NCI-H128 (cell line): ENCODE measurements around the gene ATP2C2.

ENCODE experiments used
- DNase-seq: peaks from one replicate; lab custom pipeline; 2025; ENCODE audit not compliant: unreplicated experiment; lab: John Stamatoyannopoulos, UW

ATP2C2 gene

DNA sequence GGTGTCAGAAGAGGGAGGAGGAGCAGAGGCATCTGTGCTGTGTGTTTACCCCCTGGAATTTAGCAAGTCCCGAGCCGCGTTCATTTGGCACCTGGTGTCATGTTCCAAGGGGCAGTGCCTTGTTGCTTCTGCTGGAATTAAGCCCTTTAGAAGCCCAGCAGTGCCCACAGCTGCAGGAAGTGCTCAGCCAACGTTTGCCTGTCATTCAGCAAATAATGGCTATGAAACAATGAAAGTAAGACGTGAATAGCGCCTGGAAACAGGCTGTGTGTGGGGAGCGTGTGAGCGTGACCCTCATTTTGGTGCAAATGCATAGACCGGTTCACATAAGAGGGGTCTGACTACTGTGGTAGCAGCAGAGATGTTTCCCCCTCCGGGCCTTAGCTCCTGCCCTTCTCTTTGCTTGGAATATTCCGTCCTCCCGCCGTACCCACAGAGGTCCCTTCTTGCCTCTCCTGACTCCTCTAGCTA lies 5.8 kb upstream of the ATP2C2 start:
- no peak for DNase-seq

DNA sequence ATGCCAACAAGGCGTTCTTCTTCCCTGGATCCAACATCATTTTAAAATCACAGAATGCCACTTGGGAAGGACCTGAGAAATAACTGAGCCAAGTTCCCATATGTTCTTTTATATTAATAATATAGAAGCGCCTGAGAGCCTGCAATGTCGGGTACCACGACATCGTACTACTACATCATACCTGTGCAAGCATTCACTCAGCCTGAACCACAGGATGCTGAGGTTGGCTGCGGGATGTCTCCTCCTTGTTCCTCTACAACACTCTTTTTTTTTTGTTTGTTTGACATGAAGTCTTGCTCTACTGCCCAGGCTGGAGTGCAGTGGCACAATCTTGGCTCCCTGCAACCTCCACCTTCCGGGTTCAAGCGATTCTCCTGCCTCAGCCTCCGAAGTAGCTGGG lies 2.1 kb upstream of the ATP2C2 start:
- DNase-seq, result no peak

DNA sequence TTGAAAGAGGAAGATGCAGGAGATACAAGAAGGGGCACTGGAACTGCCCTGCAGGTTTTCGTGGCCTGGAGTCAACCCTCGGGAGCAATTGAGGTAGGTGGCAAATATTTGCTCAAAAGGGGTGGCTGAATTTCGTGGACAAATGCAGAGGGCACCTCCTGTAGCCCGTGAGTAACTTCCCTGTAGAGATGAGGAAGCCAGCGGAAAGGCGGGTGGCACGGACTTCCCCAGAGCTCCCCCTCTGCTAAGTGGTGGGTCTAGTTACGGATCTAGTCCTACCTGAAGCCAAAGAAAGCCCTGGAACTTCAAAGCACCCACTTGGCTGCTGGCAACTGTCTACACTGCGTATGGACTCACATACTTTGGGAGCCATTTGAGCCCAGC lies 1.0 kb upstream of the ATP2C2 start:
- no peak for DNase-seq

DNA sequence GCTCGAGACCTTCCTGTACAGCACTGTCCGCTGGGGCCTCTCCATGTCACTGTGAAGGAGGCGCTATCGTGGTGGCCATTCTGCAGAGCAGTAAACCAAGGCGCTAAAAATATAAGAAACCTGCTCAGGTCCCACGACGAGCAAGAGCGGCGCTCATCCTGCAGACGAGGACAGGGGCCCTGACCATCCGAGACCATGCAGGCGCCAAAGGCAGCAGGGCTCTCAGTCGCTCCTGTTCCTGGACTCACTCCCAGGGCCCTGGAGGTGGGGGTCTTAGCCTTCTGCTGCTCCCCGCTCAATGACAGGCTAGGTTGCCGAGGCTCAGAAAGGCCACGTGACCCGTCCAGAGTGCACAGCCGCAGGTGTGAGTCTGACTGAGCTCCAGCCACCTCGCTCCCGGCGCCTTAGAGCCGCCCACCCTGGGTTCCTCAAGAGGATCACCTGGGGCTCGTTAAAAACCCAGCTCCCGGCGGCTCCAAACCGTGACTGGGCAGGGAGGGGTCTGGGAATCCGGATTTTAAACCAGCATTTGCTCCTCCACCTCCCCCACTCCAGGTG lies 509 bp upstream of the ATP2C2 start:
- no peak for DNase-seq

DNA sequence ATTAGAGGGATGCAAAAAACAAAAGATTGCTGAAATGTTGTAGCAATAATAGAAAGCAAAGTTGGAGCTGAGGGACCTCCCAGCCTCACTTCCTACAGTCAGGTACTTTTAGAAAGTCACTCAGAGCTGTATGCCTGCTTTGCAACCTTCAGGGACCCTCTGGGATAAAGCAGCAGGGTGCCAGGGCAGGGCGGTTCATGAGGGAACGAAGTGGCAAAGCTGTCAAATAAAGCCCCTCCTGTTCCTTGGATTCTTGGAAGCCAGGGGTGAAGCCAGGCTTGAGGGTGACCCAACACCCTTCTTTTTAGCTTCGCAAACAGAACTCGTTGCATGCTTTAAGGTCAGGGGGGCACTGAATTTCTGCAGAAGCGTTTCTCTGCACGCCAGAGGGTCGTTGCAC lies 767 bp downstream of the ATP2C2 start:
- no peak for DNase-seq

DNA sequence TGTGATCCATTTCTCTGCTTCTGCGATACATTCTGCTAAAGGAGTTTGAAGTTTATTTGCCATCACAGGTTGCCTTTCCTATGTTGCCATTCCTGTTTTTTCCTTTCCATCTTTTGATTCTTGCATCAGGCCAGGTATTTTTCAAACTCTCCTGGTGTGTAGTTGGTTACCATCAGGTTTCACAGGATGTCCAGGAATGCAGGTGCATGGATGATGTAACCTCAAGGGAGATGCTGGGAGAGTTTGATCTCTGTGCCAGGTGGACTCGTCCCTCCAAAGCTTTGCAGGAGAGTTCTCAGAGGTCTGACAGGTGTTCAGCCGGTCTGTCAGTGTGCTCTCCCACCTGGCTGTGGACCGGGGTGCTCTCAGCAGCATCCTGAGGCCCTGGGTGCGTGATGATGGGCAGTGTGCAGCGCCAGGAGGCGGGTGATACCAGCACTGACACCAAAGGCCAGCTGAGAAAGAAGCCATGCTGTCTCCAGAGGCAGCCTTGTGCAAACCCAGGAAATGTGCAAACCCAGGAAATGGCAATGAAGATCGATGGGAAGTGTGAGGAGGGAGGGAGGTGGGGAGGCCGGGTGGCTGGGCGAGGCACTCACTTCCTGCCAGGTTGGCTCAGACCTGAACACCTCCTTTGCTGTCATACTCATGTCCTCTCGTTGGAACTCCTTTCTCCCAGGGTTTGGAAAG lies 1.7 kb downstream of the ATP2C2 start:
- DNase-seq, result no peak

DNA sequence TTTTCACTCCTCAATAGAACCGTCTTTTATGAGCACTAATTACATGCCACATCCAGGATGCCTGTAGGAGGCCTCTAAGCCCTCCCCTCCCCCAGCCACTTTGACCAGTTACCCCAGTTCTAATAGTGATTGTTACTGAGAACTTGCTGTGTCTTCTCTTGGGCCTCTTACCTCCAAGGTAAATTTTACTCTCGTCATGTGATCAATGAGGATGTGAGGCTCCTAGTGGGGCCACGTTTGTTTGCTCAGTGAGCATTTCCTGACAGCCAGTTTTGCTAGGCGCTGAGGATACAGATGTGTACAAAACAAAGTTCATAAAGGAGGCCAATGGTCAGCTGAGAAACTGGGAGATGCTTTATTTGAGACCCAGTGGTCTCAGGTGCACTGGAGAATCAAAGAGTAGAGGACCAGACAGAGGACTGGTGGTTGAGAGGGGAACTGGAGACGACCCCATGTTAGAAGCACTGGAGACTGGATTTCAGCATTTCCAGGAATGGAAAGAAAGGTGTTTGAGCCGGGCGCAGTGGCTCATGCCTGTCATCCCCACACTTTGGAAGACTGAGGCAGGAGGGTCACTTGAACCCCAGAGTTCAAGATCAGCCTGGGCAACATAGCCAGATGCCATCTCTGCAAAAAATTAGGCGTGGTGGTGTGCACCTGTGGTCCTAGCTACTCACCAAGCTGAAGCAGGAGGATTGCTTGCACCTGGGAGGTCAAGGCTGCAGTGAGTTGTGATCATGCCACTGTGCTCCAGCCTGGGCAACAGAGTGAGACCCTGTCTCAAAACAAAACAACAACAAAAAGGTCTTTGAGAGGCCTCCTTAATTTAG lies 2.6 kb downstream of the ATP2C2 start:
- no peak for DNase-seq

DNA sequence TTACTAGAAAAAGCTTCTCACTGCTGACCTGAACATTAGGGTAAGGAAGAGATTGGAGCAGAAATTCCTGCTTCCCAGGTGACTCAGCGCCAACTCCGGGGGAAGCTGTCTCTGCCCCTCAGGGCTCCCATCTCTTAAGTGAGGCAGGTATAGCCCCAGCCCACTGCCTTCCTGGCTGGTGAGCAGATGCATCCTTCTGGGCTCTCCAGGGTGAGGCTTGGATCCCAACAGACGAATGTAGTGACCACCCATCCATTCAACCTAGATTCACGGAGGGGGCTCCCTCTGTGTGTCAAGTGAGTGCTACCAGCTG lies 3.2 kb downstream of the ATP2C2 start:
- DNase-seq, result no peak

DNA sequence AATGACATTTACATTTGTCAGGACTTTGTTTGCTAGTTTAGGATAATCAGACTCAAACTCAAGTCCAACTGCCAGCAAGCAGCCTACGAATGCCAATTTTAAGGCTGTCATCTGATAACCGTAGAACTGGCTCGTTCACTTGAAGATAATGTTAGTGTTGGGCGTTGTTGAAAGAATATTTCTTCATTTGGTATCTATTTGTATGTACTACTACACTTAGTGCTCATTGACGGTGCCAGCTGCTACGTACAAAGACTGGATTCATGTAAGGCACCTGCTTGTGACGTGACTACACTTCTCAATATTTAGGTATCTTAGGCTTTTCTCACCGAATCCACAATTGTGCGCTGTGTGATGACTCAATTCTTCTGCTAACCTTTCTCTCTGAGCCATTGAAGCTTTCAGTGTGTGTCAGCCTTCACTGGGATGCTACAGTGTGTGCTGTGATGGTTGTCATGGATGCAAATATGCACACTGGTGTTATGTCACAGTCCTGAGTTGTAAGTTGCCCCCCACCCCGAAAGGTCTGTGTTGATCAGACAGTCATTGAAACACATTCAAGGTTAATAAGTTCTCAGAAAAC lies 5.7 kb downstream of the ATP2C2 start:
- no peak for DNase-seq

DNA sequence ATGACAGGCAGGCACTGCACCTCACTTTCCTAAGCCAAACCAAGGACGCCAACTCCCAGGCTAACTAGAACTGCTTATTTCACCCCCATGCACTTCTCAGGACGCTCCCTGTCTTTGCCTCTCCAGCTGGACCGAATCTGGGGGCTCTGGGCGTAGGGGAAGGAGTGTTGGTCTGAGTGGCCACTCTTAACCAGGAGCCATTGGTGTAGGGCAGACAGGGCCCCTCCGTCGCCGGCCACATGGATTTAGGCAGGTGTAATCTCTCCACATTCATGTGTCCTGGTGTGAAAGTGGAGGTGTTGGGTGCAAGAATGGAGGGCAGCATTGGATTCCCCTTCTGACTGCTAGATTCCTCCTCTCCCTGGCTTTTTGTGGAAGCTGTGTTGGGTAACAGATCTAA lies 9.8 kb downstream of the ATP2C2 start:
- no peak for DNase-seq

DNA sequence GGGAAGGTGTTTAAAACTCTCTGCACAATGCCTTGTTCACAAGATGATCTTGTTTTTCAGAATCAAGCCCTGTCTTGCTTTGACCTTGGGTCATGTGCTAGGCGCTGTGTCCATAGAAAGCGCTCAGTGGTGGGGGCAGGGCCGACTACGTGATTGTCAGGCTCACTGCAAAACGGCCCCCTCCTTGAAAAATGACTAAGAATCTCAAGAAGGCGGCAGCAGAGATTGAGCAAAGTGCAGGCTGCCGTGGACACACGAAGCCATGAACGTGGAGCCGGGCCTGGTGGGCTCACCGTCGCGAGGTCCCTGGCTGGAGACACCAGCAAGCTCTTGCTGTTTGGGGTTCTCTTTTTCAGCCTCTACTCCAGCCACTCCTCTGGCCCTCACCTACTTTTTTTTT lies 10.2 kb downstream of the ATP2C2 start:
- DNase-seq, result no peak

DNA sequence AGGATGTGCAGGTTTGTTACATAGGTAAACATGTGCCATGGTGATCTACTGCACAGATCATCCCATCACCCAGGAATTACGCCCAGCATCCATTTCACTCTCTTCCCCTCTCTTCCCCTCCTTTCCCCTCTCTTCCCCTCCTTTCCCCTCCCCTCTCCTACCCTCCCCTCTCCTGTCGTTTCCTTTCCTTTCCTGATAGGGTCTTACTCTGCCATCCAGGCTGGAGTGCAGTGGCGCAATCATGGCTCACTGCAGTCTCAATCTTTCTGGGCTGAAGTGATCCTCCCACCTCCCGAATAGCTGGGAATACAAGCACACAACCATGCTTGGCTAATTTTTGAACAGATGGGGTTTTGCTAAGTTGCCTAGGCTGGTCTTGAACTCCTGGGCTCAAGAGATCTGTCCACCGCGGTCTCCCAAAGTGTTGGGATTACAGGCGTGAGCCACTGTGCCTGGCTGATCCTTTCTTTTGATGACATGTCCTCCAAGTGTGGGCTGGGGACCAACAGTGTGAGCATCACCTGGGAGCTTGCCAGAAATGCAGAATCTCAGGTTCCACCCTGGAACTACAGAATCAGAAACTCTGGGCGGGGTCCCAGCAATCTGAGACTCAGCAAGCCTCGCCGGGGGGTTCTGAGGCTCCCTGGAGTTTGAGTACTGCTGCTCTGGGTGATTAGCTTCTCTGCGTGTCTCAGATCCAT lies 10.8 kb downstream of the ATP2C2 start:
- DNase-seq, result no peak

DNA sequence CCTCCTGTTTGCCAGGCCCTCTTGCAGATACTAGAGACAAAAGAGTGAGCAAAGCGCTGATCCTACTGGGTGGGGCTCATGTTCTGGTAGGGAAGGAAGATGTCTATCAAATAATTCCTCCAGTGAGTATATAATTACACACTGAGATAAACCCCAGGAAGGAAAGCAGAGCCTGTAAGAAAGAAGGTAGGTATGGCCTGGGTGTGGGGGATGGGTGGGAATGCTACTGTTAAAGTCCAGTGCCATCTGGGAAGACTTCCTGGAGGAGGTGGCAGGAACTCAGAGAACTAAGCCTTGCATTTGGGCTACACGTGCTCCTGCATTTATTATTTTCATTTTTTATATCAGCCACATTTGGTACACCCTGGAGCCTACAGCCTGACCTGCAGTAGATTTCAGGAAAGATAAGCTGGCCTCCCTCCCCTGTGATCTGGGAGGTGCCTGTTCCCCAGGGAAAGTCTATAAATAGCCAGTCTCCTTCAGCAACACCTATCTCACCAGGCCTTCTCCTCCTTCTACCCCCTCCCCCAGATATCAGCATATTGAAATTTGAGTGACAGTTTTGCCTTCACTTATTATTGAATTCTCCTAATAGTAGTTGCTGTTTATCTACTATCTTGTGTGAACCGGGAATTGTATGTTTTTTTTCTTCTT lies 11.5 kb downstream of the ATP2C2 start:
- DNase-seq, result no peak

DNA sequence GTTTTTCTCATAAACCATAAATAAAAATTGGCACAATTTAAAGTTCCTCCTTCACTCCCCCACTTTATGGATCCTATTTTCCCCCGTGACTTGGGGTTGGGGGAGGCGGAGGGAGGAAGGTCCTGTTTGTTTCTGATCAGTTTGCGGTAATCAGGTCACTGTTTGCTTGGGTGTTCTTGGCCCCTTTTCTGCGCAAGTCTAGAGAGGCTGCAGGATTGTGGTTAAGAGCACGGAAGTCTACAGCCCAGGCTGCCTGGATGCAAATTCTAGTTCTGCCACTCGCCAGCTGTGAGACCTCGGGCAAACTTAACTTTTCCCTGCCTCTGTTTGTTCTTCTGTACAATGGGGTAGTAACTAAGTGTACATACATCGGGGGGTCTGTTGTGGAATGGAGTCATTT lies 12.1 kb downstream of the ATP2C2 start:
- no peak for DNase-seq

DNA sequence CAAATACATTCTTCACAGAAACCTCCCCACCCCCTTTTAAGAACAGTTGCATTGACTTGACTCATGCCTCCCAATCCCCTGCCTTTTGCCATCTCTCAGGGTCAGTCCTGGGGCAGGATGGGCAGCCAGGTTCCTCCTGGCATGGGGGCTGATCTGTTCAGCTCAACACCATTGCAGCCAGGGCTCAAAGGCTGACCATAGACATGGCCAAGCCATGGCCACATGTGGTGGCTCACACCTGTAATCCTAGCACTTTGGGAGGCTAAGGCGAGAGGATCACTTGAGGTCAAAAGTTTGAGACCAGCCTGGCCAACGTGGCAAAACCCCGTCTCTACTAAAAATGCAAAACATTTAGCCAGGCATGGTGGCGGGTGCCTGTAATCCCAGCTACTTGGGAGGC lies 14.1 kb downstream of the ATP2C2 start:
- no peak for DNase-seq

DNA sequence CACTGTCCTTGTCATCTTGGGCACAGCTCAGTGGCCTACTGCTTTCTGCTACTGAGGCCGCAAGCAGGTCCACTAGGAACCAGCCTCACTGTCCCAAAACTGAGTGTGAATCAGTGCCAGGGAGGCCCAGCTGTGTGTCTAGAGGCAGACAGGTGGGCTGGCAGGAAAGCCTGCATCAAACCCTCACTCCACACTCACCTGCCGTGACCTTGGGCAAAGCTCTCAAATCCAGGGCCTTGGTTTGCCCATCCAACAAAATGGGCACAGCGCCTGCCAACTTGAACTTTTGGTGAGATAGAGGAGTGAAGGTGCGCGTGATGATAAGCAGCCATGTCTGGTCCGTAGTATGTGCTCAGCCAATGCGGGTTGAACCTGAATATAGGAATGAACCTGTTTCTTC lies 14.8 kb downstream of the ATP2C2 start:
- DNase-seq, result no peak

DNA sequence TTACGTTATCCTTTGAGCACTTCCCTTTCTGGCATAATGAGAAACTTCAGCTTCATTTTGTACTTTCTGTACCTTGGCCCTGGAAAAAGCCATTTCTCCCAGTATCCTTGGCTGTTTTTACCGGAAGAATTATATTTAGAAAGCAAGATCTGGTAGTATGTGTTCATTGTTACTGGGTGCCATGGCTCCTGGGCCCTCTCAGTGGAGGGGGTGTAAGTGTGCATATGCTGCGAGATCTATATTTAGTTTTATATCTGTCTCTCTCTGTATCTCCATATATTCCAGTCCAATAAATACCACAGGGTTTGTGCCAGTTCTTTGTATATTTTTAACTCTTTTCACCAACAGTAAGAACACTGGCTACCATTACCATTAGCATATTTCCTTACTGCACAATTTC lies 17.7 kb downstream of the ATP2C2 start:
- no peak for DNase-seq

DNA sequence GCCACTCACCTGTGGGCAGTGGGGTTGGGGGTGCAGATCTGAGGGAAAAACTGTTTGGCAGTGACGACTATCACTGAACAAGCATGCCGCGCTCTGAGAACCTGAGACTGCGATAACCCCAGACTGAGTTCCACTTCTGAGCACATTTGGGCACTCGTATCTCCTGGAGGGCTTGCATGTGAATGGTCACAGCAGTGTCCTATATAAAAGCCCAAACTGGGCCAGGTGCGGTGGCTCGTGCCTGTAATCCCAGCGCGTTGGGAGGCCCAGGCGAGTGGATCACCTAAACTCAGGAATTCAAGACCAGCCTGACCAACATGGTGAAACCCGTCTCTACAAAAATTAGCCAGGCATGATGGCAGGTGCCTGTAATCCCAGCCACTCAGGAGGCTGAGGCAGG lies 18.7 kb downstream of the ATP2C2 start:
- no peak for DNase-seq

DNA sequence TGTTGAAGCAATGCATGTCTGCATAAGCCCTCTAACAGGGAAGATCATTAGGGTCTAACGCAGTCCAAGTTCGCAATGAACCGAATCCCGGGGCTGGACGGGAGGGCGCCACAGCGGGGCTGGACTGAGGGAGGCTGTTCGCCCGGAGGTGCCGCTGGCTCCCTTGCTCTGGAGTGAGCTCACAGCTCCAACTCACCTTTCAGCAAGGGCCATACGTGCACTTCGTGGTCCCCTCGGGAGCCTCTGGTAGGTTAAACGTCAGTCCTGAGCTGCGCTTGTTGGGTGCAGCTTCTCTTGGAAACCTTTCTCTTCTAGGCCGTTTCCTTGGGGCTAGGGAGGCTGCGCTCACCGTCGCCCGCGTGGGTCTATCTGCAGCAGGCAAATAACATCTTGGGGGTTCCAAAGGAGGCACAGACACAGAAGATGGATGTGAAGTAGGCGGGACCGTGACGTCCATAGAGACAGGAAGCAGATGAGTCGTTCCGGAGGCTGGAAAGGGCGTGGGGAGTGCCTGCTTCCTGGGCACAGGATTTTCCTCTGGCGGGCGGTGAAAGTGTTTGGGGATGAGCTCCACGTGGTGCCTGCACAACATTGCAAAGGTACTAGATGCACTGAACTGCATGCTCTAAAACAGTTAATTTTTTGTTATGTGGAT lies 21.9 kb downstream of the ATP2C2 start:
- no peak for DNase-seq
